Loucy (cell line): ENCODE data around the gene OR10A3.

ENCODE experiments used
- H2AFZ ChIP-seq: fragments of 200-600 bp; sonication (generic); 2 replicates; pipeline ENCODE4 v1.6.0; 2016; ENCODE audit warnings: antibody characterized with exemption, mild to moderate bottlenecking, low read length, moderate library complexity
- H3F3A ChIP-seq: fragments of 200-600 bp; 2 replicates; pipeline ENCODE4 v1.6.0; 2016; ENCODE audit warnings: antibody characterized with exemption, low read depth, mild to moderate bottlenecking
- H3K27me3 ChIP-seq: fragments of 200-600 bp; sonication (generic); 2 replicates; pipeline ENCODE4 v1.6.1; 2014; ENCODE audit warnings: low read length, mild to moderate bottlenecking; ENCODE audit not compliant: insufficient read depth, poor library complexity, severe bottlenecking
- H3K36me3 ChIP-seq: fragments of 200-600 bp; sonication (generic); 2 replicates; pipeline ENCODE4 v1.6.1; 2016; ENCODE audit warnings: low read length; ENCODE audit not compliant: insufficient read depth
- H3K4me1 ChIP-seq: fragments of 200-600 bp; sonication (generic); 2 replicates; pipeline ENCODE4 v1.5.1; 2014; ENCODE audit warnings: low read length, mild to moderate bottlenecking; ENCODE audit not compliant: insufficient read depth, poor library complexity, severe bottlenecking
- H3K4me2 ChIP-seq: fragments of 200-600 bp; sonication (generic); 2 replicates; pipeline ENCODE4 v1.6.0; 2014; ENCODE audit warnings: antibody characterized with exemption, low read length, low read depth, mild to moderate bottlenecking; ENCODE audit not compliant: poor library complexity, severe bottlenecking
- H3K4me3 ChIP-seq: fragments of 200-600 bp; sonication (generic); 2 replicates; pipeline ENCODE4 v1.5.1; 2014; ENCODE audit warnings: low read length, mild to moderate bottlenecking, mixed read lengths; ENCODE audit not compliant: poor library complexity, severe bottlenecking
- H3K79me2 ChIP-seq: fragments of 200-600 bp; sonication (generic); 2 replicates; pipeline ENCODE4 v1.6.1; 2014; ENCODE audit warnings: low read length; ENCODE audit not compliant: insufficient read depth
- H3K9ac ChIP-seq: fragments of 200-600 bp; sonication (generic); 2 replicates; pipeline ENCODE4 v1.6.0; 2014; ENCODE audit warnings: mild to moderate bottlenecking, low read depth, low read length, moderate library complexity; ENCODE audit not compliant: poor library complexity, severe bottlenecking
- H3K9me2 ChIP-seq: fragments of 200-600 bp; sonication (generic); replicated peaks from 2 replicates; pipeline ENCODE4 v1.6.1; 2016; ENCODE audit warnings: low read depth, low read length, mixed read lengths
- H3K9me3 ChIP-seq: fragments of 200-600 bp; sonication (generic); 2 replicates; pipeline ENCODE4 v1.6.1; 2014; ENCODE audit warnings: mild to moderate bottlenecking, antibody characterized with exemption, low read length, low read depth; ENCODE audit not compliant: insufficient read depth
- H4K20me1 ChIP-seq: fragments of 200-600 bp; sonication (generic); 2 replicates; pipeline ENCODE4 v1.6.0; 2014; ENCODE audit warnings: antibody characterized with exemption, low read length, mild to moderate bottlenecking; ENCODE audit not compliant: insufficient read depth, poor library complexity, severe bottlenecking
- CTCF ChIP-seq: fragments of 200-600 bp; sonication (generic); conservative IDR thresholded peaks from 2 replicates; pipeline ENCODE4 v1.5.1; 2014; ENCODE audit warnings: mild to moderate bottlenecking, antibody characterized with exemption, low read length
- EZH2phosphoT487 ChIP-seq: fragments of 200-600 bp; IDR thresholded peaks from 2 replicates; pipeline ENCODE4 v1.6.1; 2018; ENCODE audit warnings: antibody characterized with exemption, mild to moderate bottlenecking, moderate library complexity, borderline replicate concordance

OR10A3 gene

DNA sequence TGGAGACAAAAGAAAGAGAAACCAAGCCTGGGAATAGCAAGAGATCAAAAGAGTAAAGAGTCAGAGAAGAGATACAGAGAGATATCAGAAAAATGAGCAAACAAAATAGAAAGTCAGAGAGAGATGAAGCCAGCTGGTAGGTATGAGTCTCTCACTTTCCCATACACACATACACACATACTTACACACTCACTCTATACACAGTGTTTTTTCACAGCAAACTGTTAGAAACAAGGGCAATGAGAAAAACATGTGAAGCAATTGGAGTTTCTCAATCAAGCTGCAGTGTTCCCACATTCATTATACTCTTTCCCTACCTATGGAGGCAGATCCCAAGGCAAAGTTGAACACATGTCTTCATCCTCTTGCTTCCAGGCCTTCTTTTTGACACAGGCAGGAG lies 26.3 kb upstream of the OR10A3 start:
- no peaks in the 10 kb centered on the region for H3F3A ChIP-seq
- H3K79me2 ChIP-seq, result no peaks in the 10 kb centered on the region
- H3K4me3 ChIP-seq, result no peak overlapping the region
- no peak for TF ChIP-seq EZH2phosphoT487
- TF ChIP-seq CTCF, result no peak
- H3K9me3 ChIP-seq, result no peaks in the 10 kb centered on the region
- no peak overlapping the region for H3K4me2 ChIP-seq
- H3K9ac ChIP-seq, result no peak overlapping the region
- no peaks in the 10 kb centered on the region for H3K36me3 ChIP-seq
- no peaks in the 10 kb centered on the region for H3K27me3 ChIP-seq
- no peaks in the 10 kb centered on the region for H3K9me2 ChIP-seq
- H2AFZ ChIP-seq, result no peak overlapping the region
- no peaks in the 10 kb centered on the region for H3K4me1 ChIP-seq
- H4K20me1 ChIP-seq, result no peaks in the 10 kb centered on the region

- H3K36me3 ChIP-seq, result no peaks in the 10 kb centered on the region
- H3K4me2 ChIP-seq, result no peak overlapping the region
- H3K79me2 ChIP-seq, result no peaks in the 10 kb centered on the region
- no peak overlapping the region for H3K4me3 ChIP-seq
- H3K9ac ChIP-seq, result no peak overlapping the region
- H3F3A ChIP-seq, result no peaks in the 10 kb centered on the region
- no peaks in the 10 kb centered on the region for H3K9me2 ChIP-seq
- H4K20me1 ChIP-seq, result no peaks in the 10 kb centered on the region
- H3K9me3 ChIP-seq, result no peaks in the 10 kb centered on the region
- H3K4me1 ChIP-seq, result no peaks in the 10 kb centered on the region
- no peak overlapping the region for H2AFZ ChIP-seq
- H3K27me3 ChIP-seq, result no peaks in the 10 kb centered on the region
- TF ChIP-seq CTCF (no peak), EZH2phosphoT487 (no peak)
Measured at GRCh38 chr11:7967097-7967496, 25.6 kb upstream of the OR10A3 start.

DNA sequence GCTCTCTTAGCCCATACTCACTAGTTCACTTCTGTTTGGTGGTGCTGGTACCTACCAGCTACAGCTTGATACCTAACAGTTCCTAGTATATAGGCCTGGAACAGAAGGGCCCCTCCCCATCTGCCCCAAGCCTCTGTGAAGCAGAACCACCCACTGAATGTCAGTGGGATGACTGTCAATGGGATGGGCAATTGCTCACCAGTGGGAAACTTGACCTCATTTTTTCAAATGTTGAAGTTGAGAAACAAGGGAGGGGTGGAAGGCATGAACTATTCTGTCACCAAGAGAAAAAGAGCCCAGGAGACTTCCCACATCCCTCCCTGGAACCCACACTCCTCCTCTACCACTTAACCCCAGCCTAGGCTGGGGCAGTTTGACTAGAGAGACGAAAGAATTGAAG lies 23.9 kb upstream of the OR10A3 start, which contains the start of gene NLRP10:
NLRP10 (minus strand) TSS at position 62 of the 400 bp plus-strand sequence. CDS start 1,952 bp downstream, outside the sequence.
- TF ChIP-seq CTCF (no peak), EZH2phosphoT487 (no peak)
- H3K36me3 ChIP-seq, result no peaks in the 10 kb centered on the region
- no peak within 1 kb of the TSS for H2AFZ ChIP-seq
- H3K79me2 ChIP-seq, result no peaks in the 10 kb centered on the region
- H3F3A ChIP-seq, result no peaks in the 10 kb centered on the region
- H3K9ac ChIP-seq, result no peak within 1 kb of the TSS
- no peaks in the 10 kb centered on the region for H3K9me3 ChIP-seq
- no peaks in the 10 kb centered on the region for H3K4me1 ChIP-seq
- no peaks in the 10 kb centered on the region for H4K20me1 ChIP-seq
- H3K4me3 ChIP-seq, result no peak within 1 kb of the TSS
- H3K27me3 ChIP-seq, result no peaks in the 10 kb centered on the region
- no peaks in the 10 kb centered on the region for H3K9me2 ChIP-seq
- H3K4me2 ChIP-seq, result no peak within 1 kb of the TSS
